ENCODE data around the gene PARD6A. TPM values are rescaled to one million over a fixed set of nuclear protein-coding genes. Genes with fewer than 3 reads are reported as not detected.

The PARD6A gene
- total RNA-seq, 4 donors from 2014 or later = 1.1 to 2.3 (median 2.1) TPM

DNA sequence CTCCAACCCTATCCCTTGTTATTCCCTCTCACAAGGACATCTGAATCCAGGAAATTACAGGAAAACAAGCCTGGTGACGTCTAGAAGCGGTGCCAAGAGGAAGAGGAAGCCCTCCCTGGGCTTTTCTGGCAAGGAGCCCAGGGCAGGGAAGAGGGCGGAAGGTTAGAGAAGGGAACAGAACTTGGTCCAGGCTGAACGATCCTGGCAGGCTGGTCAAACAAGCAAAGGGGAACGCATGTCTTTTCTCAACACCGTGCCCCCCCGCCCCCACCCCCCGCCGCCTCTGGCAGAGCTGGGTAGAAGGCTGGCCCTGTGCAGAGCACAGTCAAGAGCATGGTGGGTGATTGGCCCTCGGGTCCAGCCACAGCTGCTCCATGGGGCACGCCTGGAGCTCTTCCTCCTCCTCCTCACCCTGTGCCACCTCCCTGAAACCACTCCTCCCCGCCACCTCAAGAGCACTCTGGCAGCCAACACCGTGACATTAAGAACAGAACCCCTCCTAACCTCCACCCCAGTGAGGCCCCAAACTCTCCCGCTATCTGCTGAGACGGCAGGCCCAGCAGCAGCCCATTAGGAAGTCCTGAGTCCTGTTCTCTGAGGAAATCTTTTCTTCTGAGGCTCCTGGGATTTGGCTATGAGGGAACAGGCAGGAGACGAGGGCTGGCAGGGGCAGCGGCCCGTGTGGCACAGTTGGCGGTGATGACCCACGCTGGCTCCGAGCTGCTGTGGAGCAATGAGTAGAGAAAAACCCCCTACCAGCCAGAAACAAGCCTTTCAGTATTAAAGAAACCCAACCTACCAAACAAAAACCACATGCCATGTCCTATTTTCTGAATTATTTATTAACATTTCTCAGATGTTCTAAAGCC is 13.2 kb downstream of the PARD6A start:
- intact Hi-C loops (cut with DNase I) = loop anchor here (10.0 kb wide), 1 partner anchor 141 kb away; no protein-coding TSS in a partner anchor

DNA sequence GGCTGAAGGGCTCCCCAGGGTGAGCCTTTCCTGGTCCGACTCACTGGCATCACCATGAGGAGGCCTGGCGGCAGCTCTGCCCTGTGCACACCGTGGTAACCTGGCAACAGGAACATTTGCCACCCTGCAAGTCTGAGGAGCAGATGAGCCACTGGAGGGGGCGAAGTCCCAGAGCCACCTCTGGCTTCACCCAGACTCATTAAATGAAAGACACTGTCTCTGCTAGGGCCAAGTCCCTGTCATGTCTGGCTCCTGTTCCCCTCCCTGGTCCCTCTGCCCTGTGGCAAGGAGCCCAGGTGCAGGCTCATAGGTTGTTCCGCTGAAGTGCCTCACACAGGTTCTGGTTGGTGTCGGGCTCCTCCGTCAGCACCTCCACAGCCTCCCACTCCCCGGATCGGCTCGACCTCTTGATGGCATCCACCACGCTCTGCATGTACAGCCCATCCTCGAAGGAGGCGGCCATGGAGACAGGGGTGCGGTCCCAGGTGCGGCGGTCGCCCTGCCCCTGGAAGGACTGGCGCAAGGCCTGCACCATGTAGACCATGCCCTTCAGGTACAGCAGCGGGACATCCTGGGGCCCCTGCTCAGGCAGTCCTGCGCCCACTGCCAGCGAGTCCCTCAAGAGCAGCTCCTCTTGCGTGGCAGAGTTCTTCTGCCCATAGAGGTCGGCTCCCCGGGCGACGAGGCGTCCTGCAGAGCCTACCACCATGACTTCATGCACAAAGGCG is 14.3 kb downstream of the PARD6A start:
- Histone ChIP-seq H3K9me3 (no peaks in the 10 kb centered on the region), H3K36me3 (peaks cover 0 to 21% (median 0%) of the 10 kb centered on the region in 3 donors), H3K4me1 (peaks cover 30 to 71% (median 44%) of the 10 kb centered on the region in 3 donors), H3K27me3 (no peaks in the 10 kb centered on the region), H3K4me3 (no peak overlapping the region), H3K27ac (peak overlapping the region; percentile 68 to 86 (median 77))
- TF ChIP-seq POLR2A (IDR thresholded peaks at IDR 0.05) = no peak
- TF ChIP-seq, protein P1, sequence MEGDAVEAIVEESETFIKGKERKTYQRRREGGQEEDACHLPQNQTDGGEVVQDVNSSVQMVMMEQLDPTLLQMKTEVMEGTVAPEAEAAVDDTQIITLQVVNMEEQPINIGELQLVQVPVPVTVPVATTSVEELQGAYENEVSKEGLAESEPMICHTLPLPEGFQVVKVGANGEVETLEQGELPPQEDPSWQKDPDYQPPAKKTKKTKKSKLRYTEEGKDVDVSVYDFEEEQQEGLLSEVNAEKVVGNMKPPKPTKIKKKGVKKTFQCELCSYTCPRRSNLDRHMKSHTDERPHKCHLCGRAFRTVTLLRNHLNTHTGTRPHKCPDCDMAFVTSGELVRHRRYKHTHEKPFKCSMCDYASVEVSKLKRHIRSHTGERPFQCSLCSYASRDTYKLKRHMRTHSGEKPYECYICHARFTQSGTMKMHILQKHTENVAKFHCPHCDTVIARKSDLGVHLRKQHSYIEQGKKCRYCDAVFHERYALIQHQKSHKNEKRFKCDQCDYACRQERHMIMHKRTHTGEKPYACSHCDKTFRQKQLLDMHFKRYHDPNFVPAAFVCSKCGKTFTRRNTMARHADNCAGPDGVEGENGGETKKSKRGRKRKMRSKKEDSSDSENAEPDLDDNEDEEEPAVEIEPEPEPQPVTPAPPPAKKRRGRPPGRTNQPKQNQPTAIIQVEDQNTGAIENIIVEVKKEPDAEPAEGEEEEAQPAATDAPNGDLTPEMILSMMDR (IDR thresholded peaks at IDR 0.05) = no peak
- DNase-seq = no peak
- WGBS, 2 donors = 91 to 97% methylated on average over 6 of the region's 28 CpGs
- intact Hi-C loops (cut with DNase I) = loop anchor here (10.0 kb wide), 1 partner anchor 140 kb away; no protein-coding TSS in a partner anchor

More for the DNA sequence above, 13.2 kb downstream of the PARD6A start:
- DNase-seq = no peak
- Histone ChIP-seq H3K36me3 (peaks cover 0 to 12% (median 0%) of the 10 kb centered on the region in 3 donors), H3K4me3 (no peak overlapping the region), H3K4me1 (peaks cover 30 to 70% (median 44%) of the 10 kb centered on the region in 3 donors), H3K27ac (peak overlapping the region; percentile 68 to 86 (median 77)), H3K27me3 (no peaks in the 10 kb centered on the region), H3K9me3 (no peaks in the 10 kb centered on the region)
- WGBS, 2 donors = 23 to 41% methylated on average over 15 to 20 of the region's 21 CpGs
- TF ChIP-seq, protein P1 (IDR thresholded peaks at IDR 0.05) = no peak
- no peak for TF ChIP-seq POLR2A (IDR thresholded peaks at IDR 0.05)

DNA sequence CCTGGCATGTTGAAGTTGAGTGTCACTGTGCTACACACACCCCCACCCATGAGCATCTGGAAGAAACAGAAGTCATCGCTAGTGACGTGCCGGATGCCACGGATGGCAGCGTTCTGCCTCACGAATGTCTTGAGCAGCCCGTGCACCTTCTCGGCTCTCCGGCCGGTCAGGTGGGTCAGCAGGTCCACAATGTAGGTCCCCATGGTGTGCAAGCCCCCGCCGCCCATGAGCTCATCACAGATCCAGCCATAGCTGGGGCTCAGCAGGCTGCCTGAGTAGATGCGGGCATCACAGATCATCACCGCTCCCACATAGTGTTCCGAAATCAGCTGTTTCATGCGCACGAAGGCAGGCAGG is 14.8 kb downstream of the PARD6A start:
- no peak for DNase-seq
- Histone ChIP-seq H3K27me3 (no peaks in the 10 kb centered on the region), H3K4me1 (peaks cover 30 to 71% (median 44%) of the 10 kb centered on the region in 3 donors), H3K36me3 (peaks cover 0 to 27% (median 0%) of the 10 kb centered on the region in 3 donors), H3K9me3 (no peaks in the 10 kb centered on the region), H3K4me3 (no peak overlapping the region), H3K27ac (peak overlapping the region in 2 of 4 donors; percentile 71 to 86)
- intact Hi-C loops (cut with DNase I) = loop anchor here (10.0 kb wide), 1 partner anchor 139 kb away; no protein-coding TSS in a partner anchor
- TF ChIP-seq POLR2A (IDR thresholded peaks at IDR 0.05) = no peak
- TF ChIP-seq, protein P1 (IDR thresholded peaks at IDR 0.05) = no peak
- WGBS, 2 donors = 97 to 98% methylated on average over 5 to 7 of the region's 17 CpGs

DNA sequence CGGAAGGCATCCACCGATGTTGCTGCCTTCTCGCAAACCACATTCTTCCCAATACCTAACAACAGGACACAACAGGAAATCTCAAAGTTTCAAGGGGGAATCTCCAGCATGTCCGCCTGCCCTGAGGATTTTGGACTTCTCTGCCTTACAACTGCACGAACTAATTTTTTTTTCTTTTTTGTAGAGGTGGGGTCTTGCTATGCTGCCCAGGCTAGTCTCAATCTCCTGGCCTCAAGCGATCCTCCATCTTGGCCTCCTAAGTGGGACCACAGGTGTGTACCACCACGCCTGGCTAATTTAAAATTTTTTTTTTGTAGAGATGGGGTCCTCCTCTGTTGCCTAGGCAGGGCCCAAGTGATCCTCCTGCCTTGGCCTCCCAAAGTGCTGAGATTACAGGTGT is 15.2 kb downstream of the PARD6A start:
- Histone ChIP-seq H3K4me3 (no peak overlapping the region), H3K27me3 (no peaks in the 10 kb centered on the region), H3K36me3 (peaks cover 0 to 31% (median 0%) of the 10 kb centered on the region in 3 donors), H3K27ac (peak overlapping the region in 3 of 4 donors; percentile 71 to 86 (median 73)), H3K4me1 (peaks cover 30 to 71% (median 44%) of the 10 kb centered on the region in 3 donors), H3K9me3 (no peaks in the 10 kb centered on the region)
- intact Hi-C loops (cut with DNase I) = loop anchor here (10.0 kb wide), 1 partner anchor 139 kb away; no protein-coding TSS in a partner anchor
- no peak for DNase-seq
- no peak for TF ChIP-seq POLR2A (IDR thresholded peaks at IDR 0.05)
- WGBS, 2 donors = 91 to 92% methylated on average over 6 to 7 of the region's 7 CpGs

DNA sequence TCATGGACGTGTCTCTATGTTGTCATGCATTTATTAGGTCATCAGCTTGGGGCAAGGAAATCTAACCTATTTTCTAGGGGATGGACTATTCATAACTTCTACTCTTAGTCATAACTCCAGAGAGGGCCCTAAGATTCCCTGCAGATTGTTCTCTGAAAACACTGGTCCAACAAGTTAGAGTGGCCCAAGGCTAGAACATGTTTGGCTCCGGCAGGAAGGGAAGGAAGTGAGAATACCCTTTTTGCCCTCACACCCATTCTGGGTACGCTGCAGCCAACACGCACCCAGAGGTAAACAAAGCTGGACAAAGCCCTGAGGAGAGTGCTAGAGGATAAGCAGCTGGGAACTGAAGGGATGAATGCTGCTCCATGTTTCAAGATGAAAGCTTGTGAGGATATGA is 15.8 kb downstream of the PARD6A start:
- intact Hi-C loops (cut with DNase I) = loop anchor here (10.0 kb wide), 1 partner anchor 138 kb away; no protein-coding TSS in a partner anchor

More for the DNA sequence above, 15.8 kb downstream of the PARD6A start:
- Histone ChIP-seq H3K9me3 (no peaks in the 10 kb centered on the region), H3K27me3 (no peaks in the 10 kb centered on the region), H3K36me3 (peaks cover 0 to 36% (median 0%) of the 10 kb centered on the region in 3 donors), H3K27ac (peak overlapping the region; percentile 39 to 86 (median 72)), H3K4me1 (peaks cover 30 to 71% (median 44%) of the 10 kb centered on the region in 3 donors), H3K4me3 (no peak overlapping the region)
- 22 to 48% methylated on average over 3 to 4 of the region's 4 CpGs for WGBS, 2 donors
- no peak for TF ChIP-seq POLR2A (IDR thresholded peaks at IDR 0.05)
- TF ChIP-seq, protein P1 (IDR thresholded peaks at IDR 0.05) = no peak
- DNase-seq = no peak
